D721Med (cell line): Measurements from ENCODE around the gene TAGLN2.
A peak's percentile ranks its signal among the peaks of the same experiment; 100 is the strongest.

Experiments used
- DNase-seq: peaks from one replicate; pipeline ENCODE4 v3.0.0; 2011; ENCODE audit warnings: low spot score; ENCODE audit not compliant: insufficient read length
- FAIRE-seq: peaks from 2 replicates; lab custom pipeline; 2011; peaks lifted over from hg19 to GRCh38; lab: Jason Lieb, UNC
- CTCF ChIP-seq: IDR thresholded peaks from 2 replicates; pipeline ENCODE4 v1.5.1; 2012; ENCODE audit warnings: mild to moderate bottlenecking, control low read depth; ENCODE audit not compliant: insufficient read depth; ENCODE audit errors: missing control alignments

Gene TAGLN2

GRCh38 chr1:159958719-159959380 lies 33.5 kb upstream of the TAGLN2 start:
- TF ChIP-seq CTCF, result no peak
- DNase-seq (no peak), FAIRE-seq (no peak)

GRCh38 chr1:159957824-159958268 lies 32.5 kb upstream of the TAGLN2 start:
- TF ChIP-seq CTCF, result no peak
- FAIRE-seq (no peak), DNase-seq (no peak)

GRCh38 chr1:159955456-159955855 lies 30.1 kb upstream of the TAGLN2 start:
- FAIRE-seq, result peak; percentile 29
- no peak for TF ChIP-seq CTCF
- no peak for DNase-seq

- DNase-seq (no peak), FAIRE-seq (no peak)
- TF ChIP-seq CTCF, result no peak
These were observed 28.5 kb upstream of the TAGLN2 start, which contains the start of gene SLAMF9 for GRCh38 chr1:159953536-159954515. SLAMF9 (minus strand) TSS chr1:159954237; CDS start chr1:159954137, 100 bp downstream.

GRCh38 chr1:159952932-159953331 lies 27.6 kb upstream of the TAGLN2 start:
- FAIRE-seq, result no peak
- TF ChIP-seq CTCF, result no peak

GRCh38 chr1:159951551-159951950 lies 26.2 kb upstream of the TAGLN2 start:
- FAIRE-seq, result no peak
- no peak for TF ChIP-seq CTCF
- no peak for DNase-seq

More at GRCh38 chr1:159952932-159953331, 27.6 kb upstream of the TAGLN2 start:
- no peak for DNase-seq
